WTC11 (cell line): ENCODE data around the gene SNRNP25.

ENCODE experiments used
- ARID4B ChIP-seq: sonication (generic); formaldehyde crosslinking; IDR thresholded peaks from 2 replicates; pipeline ENCODE4 v1.8.0; 2023; ENCODE audit warnings: missing genetic modification reagents, mild to moderate bottlenecking, borderline replicate concordance
- E2F1 ChIP-seq: sonication (generic); formaldehyde crosslinking; IDR thresholded peaks from 2 replicates; pipeline ENCODE4 v1.8.0; 2022; ENCODE audit warnings: mild to moderate bottlenecking, missing genetic modification reagents
- USF2 ChIP-seq: sonication (generic); formaldehyde crosslinking; IDR thresholded peaks from 2 replicates; pipeline ENCODE4 v1.8.1; 2023; ENCODE audit warnings: mild to moderate bottlenecking, missing genetic modification reagents, moderate library complexity
- ZNF232 ChIP-seq: sonication (generic); formaldehyde crosslinking; IDR thresholded peaks from 2 replicates; pipeline ENCODE4 v1.8.0; 2022; ENCODE audit warnings: mild to moderate bottlenecking, missing genetic modification reagents
- TF ChIP-seq, protein P1 (sequence below): fragments of 200-600 bp; IDR thresholded peaks from 2 replicates; pipeline ENCODE4 v1.8.0; 2022; ENCODE audit warnings: antibody characterized with exemption

DNA sequence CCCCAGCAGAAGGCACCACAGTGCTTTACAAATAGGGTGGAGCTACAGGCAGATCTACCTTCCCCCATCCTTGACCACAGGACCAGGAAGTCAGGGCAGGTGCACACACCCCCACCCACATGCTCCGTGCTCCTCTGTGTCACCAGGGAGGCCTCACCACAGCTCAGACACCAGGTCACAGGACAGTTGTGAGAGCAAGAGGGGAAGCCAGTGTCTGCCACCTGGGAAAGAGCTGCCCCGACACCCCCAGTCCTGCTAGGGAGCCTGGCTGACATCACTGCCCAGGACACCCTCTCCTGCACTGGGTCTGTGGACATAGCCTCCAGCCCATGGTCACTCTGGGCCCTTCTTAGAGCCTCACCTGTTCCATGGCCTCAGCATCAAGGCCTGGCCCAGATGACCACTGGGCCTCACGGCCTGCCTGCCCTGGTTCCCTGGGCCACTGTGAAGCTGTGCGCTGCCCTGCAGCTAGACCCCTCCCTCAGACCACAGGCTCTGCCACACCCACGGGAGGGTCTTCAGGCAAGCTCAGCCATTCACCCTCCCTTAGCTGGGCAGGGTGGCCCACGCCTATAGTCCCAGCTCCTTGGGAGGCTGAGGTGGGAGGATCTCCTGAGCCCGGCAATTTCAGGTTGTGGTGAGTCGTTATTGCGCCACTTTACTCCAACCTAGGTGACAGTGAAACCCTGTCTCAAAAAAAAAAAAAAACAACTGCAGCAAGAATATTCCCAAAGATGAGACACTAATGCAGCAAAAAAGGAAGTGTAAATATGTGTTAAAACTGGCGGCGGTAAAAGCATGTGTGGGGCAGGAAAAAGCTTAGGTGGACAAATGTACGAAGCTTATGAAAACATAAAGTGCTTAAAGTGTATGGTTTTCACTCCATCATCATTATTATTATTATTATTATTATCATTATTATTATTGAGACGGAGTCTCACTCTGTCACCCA is 14.4 kb upstream of the SNRNP25 start:
- TF ChIP-seq USF2 (CRISPR knock-in tag) (no peak), ZNF232 (no peak), E2F1 (CRISPR knock-in tag) (no peak), ARID4B (CRISPR knock-in tag) (no peak)
- TF ChIP-seq, protein P1, sequence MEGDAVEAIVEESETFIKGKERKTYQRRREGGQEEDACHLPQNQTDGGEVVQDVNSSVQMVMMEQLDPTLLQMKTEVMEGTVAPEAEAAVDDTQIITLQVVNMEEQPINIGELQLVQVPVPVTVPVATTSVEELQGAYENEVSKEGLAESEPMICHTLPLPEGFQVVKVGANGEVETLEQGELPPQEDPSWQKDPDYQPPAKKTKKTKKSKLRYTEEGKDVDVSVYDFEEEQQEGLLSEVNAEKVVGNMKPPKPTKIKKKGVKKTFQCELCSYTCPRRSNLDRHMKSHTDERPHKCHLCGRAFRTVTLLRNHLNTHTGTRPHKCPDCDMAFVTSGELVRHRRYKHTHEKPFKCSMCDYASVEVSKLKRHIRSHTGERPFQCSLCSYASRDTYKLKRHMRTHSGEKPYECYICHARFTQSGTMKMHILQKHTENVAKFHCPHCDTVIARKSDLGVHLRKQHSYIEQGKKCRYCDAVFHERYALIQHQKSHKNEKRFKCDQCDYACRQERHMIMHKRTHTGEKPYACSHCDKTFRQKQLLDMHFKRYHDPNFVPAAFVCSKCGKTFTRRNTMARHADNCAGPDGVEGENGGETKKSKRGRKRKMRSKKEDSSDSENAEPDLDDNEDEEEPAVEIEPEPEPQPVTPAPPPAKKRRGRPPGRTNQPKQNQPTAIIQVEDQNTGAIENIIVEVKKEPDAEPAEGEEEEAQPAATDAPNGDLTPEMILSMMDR: no peak
